HEK293 (cell line): ENCODE results near the gene ELN.

Source experiments
- EGR2 ChIP-seq: fragments of 450-650 bp; formaldehyde crosslinking; IDR thresholded peaks from 2 replicates; pipeline ENCODE4 v1.5.1; 2016; ENCODE audit warnings: low read depth, missing biosample characterization, missing genetic modification characterization
- OSR2 ChIP-seq: fragments of 450-650 bp; formaldehyde crosslinking; IDR thresholded peaks from 2 replicates; pipeline ENCODE4 v1.5.1; 2016; ENCODE audit warnings: missing biosample characterization, missing genetic modification characterization
- ZNF423 ChIP-seq: fragments of 450-650 bp; formaldehyde crosslinking; IDR thresholded peaks from 2 replicates; pipeline ENCODE4 v1.5.1; 2016; ENCODE audit warnings: missing biosample characterization, missing genetic modification characterization
- ZNF776 ChIP-seq: fragments of 450-650 bp; formaldehyde crosslinking; IDR thresholded peaks from 2 replicates; pipeline ENCODE4 v1.5.0; 2017; ENCODE audit warnings: missing biosample characterization, missing genetic modification characterization, borderline replicate concordance
- TF ChIP-seq, protein P1 (sequence below): fragments of 450-650 bp; formaldehyde crosslinking; IDR thresholded peaks from 2 replicates; pipeline ENCODE4 v1.5.1; 2017; ENCODE audit warnings: missing biosample characterization, missing genetic modification characterization
- TF ChIP-seq, protein P2 (sequence below): fragments of 450-650 bp; formaldehyde crosslinking; IDR thresholded peaks from 2 replicates; pipeline ENCODE4 v1.5.1; 2016; ENCODE audit warnings: missing biosample characterization, missing genetic modification characterization
- TF ChIP-seq, protein P3 (sequence below): fragments of 450-650 bp; formaldehyde crosslinking; IDR thresholded peaks from 2 replicates; pipeline ENCODE4 v1.5.1; 2016; ENCODE audit warnings: missing biosample characterization, missing genetic modification characterization
- TF ChIP-seq, protein P4 (sequence below): fragments of 450-650 bp; formaldehyde crosslinking; IDR thresholded peaks from 2 replicates; pipeline ENCODE4 v1.5.1; 2016; ENCODE audit warnings: missing biosample characterization, missing genetic modification characterization

DNA sequence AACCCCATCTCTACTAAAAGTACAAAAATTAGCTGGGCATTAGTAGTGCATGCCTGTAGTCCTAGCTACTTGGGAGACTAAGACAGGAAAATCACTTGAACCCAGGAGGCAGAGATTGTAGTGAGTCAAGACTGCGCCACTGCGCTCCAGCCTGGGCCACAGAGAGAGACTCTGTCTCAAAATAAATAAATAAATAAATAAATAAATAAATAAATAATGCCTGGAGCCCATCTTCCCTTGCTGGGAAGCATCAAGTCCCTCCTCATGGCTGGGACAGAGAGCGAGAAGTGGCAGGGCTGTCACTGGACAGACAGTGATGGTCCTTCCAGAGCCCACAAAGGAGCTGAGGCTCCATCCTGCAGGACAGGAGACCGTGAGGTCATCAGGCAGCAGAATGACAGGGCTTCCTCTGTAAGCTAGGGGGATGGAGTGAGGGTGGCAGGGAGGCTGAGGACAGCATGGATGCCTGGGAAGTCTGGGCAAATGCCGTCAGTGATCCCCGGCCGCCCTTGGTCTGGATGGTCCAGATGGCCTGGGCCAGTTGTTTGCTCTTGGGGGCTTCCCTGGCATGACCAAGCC lies 36.4 kb upstream of the ELN start:
- TF ChIP-seq EGR2 (no peak), OSR2 (tag by site-specific recombination) (no peak), ZNF776 (tag by site-specific recombination) (no peak), ZNF423 (no peak)
- TF ChIP-seq, protein P1, sequence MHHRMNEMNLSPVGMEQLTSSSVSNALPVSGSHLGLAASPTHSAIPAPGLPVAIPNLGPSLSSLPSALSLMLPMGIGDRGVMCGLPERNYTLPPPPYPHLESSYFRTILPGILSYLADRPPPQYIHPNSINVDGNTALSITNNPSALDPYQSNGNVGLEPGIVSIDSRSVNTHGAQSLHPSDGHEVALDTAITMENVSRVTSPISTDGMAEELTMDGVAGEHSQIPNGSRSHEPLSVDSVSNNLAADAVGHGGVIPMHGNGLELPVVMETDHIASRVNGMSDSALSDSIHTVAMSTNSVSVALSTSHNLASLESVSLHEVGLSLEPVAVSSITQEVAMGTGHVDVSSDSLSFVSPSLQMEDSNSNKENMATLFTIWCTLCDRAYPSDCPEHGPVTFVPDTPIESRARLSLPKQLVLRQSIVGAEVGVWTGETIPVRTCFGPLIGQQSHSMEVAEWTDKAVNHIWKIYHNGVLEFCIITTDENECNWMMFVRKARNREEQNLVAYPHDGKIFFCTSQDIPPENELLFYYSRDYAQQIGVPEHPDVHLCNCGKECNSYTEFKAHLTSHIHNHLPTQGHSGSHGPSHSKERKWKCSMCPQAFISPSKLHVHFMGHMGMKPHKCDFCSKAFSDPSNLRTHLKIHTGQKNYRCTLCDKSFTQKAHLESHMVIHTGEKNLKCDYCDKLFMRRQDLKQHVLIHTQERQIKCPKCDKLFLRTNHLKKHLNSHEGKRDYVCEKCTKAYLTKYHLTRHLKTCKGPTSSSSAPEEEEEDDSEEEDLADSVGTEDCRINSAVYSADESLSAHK (tag by site-specific recombination): no peak
- TF ChIP-seq, protein P2, sequence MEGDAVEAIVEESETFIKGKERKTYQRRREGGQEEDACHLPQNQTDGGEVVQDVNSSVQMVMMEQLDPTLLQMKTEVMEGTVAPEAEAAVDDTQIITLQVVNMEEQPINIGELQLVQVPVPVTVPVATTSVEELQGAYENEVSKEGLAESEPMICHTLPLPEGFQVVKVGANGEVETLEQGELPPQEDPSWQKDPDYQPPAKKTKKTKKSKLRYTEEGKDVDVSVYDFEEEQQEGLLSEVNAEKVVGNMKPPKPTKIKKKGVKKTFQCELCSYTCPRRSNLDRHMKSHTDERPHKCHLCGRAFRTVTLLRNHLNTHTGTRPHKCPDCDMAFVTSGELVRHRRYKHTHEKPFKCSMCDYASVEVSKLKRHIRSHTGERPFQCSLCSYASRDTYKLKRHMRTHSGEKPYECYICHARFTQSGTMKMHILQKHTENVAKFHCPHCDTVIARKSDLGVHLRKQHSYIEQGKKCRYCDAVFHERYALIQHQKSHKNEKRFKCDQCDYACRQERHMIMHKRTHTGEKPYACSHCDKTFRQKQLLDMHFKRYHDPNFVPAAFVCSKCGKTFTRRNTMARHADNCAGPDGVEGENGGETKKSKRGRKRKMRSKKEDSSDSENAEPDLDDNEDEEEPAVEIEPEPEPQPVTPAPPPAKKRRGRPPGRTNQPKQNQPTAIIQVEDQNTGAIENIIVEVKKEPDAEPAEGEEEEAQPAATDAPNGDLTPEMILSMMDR (tag by site-specific recombination): no peak
- TF ChIP-seq, protein P3, sequence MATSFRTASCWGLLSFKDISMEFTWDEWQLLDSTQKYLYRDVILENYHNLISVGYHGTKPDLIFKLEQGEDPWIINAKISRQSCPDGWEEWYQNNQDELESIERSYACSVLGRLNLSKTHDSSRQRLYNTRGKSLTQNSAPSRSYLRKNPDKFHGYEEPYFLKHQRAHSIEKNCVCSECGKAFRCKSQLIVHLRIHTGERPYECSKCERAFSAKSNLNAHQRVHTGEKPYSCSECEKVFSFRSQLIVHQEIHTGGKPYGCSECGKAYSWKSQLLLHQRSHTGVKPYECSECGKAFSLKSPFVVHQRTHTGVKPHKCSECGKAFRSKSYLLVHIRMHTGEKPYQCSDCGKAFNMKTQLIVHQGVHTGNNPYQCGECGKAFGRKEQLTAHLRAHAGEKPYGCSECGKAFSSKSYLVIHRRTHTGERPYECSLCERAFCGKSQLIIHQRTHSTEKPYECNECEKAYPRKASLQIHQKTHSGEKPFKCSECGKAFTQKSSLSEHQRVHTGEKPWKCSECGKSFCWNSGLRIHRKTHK (tag by site-specific recombination): no peak
- TF ChIP-seq, protein P4, sequence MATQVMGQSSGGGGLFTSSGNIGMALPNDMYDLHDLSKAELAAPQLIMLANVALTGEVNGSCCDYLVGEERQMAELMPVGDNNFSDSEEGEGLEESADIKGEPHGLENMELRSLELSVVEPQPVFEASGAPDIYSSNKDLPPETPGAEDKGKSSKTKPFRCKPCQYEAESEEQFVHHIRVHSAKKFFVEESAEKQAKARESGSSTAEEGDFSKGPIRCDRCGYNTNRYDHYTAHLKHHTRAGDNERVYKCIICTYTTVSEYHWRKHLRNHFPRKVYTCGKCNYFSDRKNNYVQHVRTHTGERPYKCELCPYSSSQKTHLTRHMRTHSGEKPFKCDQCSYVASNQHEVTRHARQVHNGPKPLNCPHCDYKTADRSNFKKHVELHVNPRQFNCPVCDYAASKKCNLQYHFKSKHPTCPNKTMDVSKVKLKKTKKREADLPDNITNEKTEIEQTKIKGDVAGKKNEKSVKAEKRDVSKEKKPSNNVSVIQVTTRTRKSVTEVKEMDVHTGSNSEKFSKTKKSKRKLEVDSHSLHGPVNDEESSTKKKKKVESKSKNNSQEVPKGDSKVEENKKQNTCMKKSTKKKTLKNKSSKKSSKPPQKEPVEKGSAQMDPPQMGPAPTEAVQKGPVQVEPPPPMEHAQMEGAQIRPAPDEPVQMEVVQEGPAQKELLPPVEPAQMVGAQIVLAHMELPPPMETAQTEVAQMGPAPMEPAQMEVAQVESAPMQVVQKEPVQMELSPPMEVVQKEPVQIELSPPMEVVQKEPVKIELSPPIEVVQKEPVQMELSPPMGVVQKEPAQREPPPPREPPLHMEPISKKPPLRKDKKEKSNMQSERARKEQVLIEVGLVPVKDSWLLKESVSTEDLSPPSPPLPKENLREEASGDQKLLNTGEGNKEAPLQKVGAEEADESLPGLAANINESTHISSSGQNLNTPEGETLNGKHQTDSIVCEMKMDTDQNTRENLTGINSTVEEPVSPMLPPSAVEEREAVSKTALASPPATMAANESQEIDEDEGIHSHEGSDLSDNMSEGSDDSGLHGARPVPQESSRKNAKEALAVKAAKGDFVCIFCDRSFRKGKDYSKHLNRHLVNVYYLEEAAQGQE: no peak
